Neural cell (in vitro differentiated cells): ENCODE results near the gene SS18L1. TPM values are rescaled to one million over a fixed set of nuclear protein-coding genes. Genes with fewer than 3 reads are reported as not detected.
A peak's percentile ranks its signal among the peaks of the same experiment; 100 is the strongest.

Experiments
- H2AFZ ChIP-seq: fragments of 200-600, 300-800 bp; sonication (generic), shearing (Covaris generic); 2 replicates; pipeline ENCODE4 v1.6.0; 2014; ENCODE audit warnings: low read depth, mild to moderate bottlenecking, antibody characterized with exemption, low read length, moderate library complexity
- H3F3A ChIP-seq: fragments of 200-600 bp; shearing (Covaris generic); 2 replicates; pipeline ENCODE4 v1.6.1; 2016; ENCODE audit warnings: mild to moderate bottlenecking, moderate library complexity, mixed read lengths, antibody characterized with exemption, low read length; ENCODE audit not compliant: insufficient read depth, poor library complexity, severe bottlenecking
- H3K27ac ChIP-seq: fragments of 200-600, 300-800 bp; sonication (generic), shearing (Covaris generic); 2 replicates; pipeline ENCODE4 v1.5.1; 2014; ENCODE audit warnings: mild to moderate bottlenecking, low read length, moderate library complexity
- H3K27me3 ChIP-seq: fragments of 300-800, 200-600 bp; sonication (generic), shearing (Covaris generic); 2 replicates; pipeline ENCODE4 v1.6.0; 2014; ENCODE audit warnings: mild to moderate bottlenecking, low read depth, low read length, moderate library complexity; ENCODE audit not compliant: insufficient read depth
- H3K36me3 ChIP-seq: fragments of 300-800, 200-600 bp; sonication (generic), shearing (Covaris generic); 2 replicates; pipeline ENCODE4 v1.5.1; 2014; ENCODE audit warnings: mild to moderate bottlenecking, antibody characterized with exemption, low read length, moderate library complexity; ENCODE audit not compliant: insufficient read depth
- H3K4me2 ChIP-seq: fragments of 300-800, 200-600 bp; sonication (generic), shearing (Covaris generic); 2 replicates; pipeline ENCODE4 v1.6.0; 2014; ENCODE audit warnings: mild to moderate bottlenecking, low read length
- H3K4me3 ChIP-seq: fragments of 300-800, 200-600 bp; sonication (generic), shearing (Covaris generic); 2 replicates; pipeline ENCODE4 v1.5.1; 2014; ENCODE audit warnings: mild to moderate bottlenecking, low read length, moderate library complexity
- H3K79me2 ChIP-seq: fragments of 200-600 bp; shearing (Covaris generic); replicated peaks from 2 replicates; pipeline ENCODE4 v1.6.0; 2014; ENCODE audit warnings: mild to moderate bottlenecking, low read length, moderate library complexity; ENCODE audit not compliant: insufficient read depth
- H3K9ac ChIP-seq: fragments of 300-800, 200-600 bp; sonication (generic), shearing (Covaris generic); 2 replicates; pipeline ENCODE4 v1.6.1; 2016; ENCODE audit warnings: mild to moderate bottlenecking, low read length, mixed read lengths
- H3K9me2 ChIP-seq: fragments of 200-600 bp; shearing (Covaris generic); 2 replicates; pipeline ENCODE4 v1.6.1; 2016; ENCODE audit warnings: mild to moderate bottlenecking, low read length, mixed read lengths; ENCODE audit not compliant: insufficient read depth
- H3K9me3 ChIP-seq: fragments of 200-600, 300-800 bp; sonication (generic), shearing (Covaris generic); 2 replicates; pipeline ENCODE4 v1.6.1; 2016; ENCODE audit warnings: mild to moderate bottlenecking, mixed run types, low read length, moderate library complexity, mixed read lengths
- H4K20me1 ChIP-seq: fragments of 200-600 bp; shearing (Covaris generic); 2 replicates; pipeline ENCODE4 v1.6.1; 2016; ENCODE audit warnings: mild to moderate bottlenecking, mixed run types; ENCODE audit not compliant: insufficient read depth
- EP300 ChIP-seq: fragments of 450-650 bp; conservative IDR thresholded peaks from 2 replicates; pipeline ENCODE4 v1.6.1; 2014; ENCODE audit warnings: antibody characterized with exemption, mild to moderate bottlenecking, moderate library complexity; ENCODE audit not compliant: poor library complexity, severe bottlenecking
- EZH2 ChIP-seq: fragments of 200-600, 300-800 bp; shearing (Covaris generic), sonication (generic); IDR thresholded peaks from 2 replicates; pipeline ENCODE4 v1.6.1; 2014; ENCODE audit warnings: antibody characterized with exemption, low read length, borderline replicate concordance, mild to moderate bottlenecking; ENCODE audit not compliant: insufficient read depth, poor library complexity, severe bottlenecking
- MXI1 ChIP-seq: fragments of 450-650 bp; conservative IDR thresholded peaks from 2 replicates; pipeline ENCODE4 v1.6.1; 2014; ENCODE audit warnings: antibody characterized with exemption, mild to moderate bottlenecking; ENCODE audit not compliant: poor library complexity, severe bottlenecking
- POLR2AphosphoS5 ChIP-seq: IDR thresholded peaks from 2 replicates; pipeline ENCODE4 v1.6.1; 2012
- RAD21 ChIP-seq: fragments of 450-650 bp; conservative IDR thresholded peaks from 2 replicates; pipeline ENCODE4 v1.6.1; 2014; ENCODE audit warnings: antibody characterized with exemption, mild to moderate bottlenecking, moderate library complexity
- SMC3 ChIP-seq: fragments of 450-650 bp; conservative IDR thresholded peaks from 2 replicates; pipeline ENCODE4 v1.6.1; 2014; ENCODE audit warnings: antibody characterized with exemption, mild to moderate bottlenecking, moderate library complexity; ENCODE audit not compliant: poor library complexity
- TAF1 ChIP-seq: IDR thresholded peaks from 2 replicates; pipeline ENCODE4 v1.6.1; 2012; ENCODE audit warnings: low read depth
- polyA plus RNA-seq: library from polyadenylated mRNA; depleted of rRNA; stranded (reverse); fragments of >200 nt; gene quantifications from 2 replicates; pipeline ENCODE4 v1.2.3, GENCODE V29; 2014
- TF ChIP-seq, protein P1 (sequence below): fragments of 450-650 bp; IDR thresholded peaks from 2 replicates; pipeline ENCODE4 v1.5.1; 2014; ENCODE audit warnings: antibody characterized with exemption, mild to moderate bottlenecking, moderate library complexity; ENCODE audit not compliant: poor library complexity, severe bottlenecking
- TF ChIP-seq, protein P2 (sequence below): IDR thresholded peaks from 2 replicates; pipeline ENCODE4 v1.6.1; 2012; ENCODE audit warnings: borderline replicate concordance

SS18L1 gene
- polyA plus RNA-seq, 1 donor from 2014 or later, result 117 TPM

DNA sequence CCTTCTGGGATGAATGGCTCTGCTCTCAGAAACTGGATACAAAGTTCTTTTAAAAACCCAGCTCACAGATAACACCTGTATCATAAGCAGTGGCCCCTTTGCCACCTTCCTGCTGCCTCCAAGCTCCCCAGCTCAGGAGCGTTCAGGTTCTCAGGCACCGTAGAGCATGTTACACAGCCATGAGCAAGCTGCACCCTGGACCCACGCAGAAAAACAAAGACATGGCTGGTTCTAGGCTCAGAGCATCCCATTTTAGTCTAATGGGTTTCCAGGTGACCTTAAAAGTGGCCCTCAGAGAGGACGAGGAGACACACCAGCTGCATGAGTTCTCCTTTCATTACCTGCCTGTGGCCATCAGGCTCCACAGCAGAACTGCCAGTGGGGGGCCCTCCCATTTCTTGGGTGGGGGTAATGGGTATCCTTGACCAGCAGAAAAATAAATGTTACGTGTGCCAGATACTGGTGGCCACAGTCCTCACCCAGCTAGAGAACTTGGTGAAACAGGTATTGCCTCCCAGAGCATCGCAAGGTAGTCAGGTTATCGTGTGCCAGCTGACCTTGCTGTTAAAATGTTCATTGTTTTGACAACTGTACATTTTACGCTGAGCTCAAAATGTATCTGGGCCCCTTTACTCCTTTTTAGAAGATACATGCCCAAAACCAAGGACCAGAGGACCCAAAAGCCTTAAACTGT, 7.8 kb upstream of the SS18L1 start:
- Histone ChIP-seq H3K79me2 (peaks cover 20% of the 10 kb centered on the region), H3K9me3 (no peaks in the 10 kb centered on the region), H3K36me3 (peaks cover 10% of the 10 kb centered on the region), H2AFZ (no peak overlapping the region), H3K4me2 (no peak overlapping the region), H3K9ac (no peak overlapping the region), H3K4me3 (no peak overlapping the region), H3F3A (peaks cover 3% of the 10 kb centered on the region), H3K27ac (no peak overlapping the region), H4K20me1 (peaks cover 36% of the 10 kb centered on the region), H3K9me2 (no peaks in the 10 kb centered on the region), H3K27me3 (no peaks in the 10 kb centered on the region)
- TF ChIP-seq TAF1, result no peak
- TF ChIP-seq POLR2AphosphoS5, result peak; percentile 5

DNA sequence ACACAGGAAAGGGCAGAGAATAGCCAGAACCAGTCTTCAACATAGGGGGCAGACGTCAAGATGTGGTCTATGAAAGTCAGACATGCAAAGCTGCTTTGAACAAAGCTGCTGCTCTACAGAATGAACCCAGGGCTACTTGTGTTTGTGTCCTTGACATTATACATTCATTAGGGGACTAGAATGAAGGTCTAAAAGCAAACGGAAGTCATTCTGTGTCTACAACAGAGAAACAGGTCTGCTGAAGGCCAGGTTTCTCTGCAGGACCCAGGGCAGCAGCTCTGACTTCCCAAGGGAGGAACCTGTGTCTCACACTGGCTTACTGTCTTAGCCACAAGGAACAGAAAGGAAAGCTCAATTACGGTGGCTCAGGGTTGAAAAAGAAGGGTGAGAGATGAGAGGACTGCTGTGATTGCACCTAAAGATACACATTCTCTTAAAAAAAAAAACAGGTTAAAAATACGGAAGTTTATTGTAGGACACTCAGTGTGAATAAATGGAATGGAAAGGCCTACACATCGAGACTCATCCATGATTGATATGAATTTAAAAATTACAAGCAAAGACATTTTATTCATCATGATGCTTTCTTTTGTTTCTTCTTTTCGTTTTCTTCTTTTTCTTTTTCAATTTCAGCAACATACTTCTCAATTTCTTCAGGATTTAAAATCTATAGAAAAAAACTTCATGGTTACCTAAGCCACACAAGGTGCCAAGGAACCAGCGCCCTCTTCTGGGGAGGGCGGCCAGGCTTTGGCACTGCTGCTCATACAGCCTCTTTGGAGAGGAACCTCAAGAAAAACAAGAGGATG, 7.1 kb upstream of the SS18L1 start:
- TF ChIP-seq EZH2 (no peak), POLR2AphosphoS5 (peak; percentile 5), TAF1 (no peak), RAD21 (peak; percentile 73), SMC3 (peak; percentile 81), EP300 (no peak), MXI1 (no peak)
- TF ChIP-seq, protein P1, sequence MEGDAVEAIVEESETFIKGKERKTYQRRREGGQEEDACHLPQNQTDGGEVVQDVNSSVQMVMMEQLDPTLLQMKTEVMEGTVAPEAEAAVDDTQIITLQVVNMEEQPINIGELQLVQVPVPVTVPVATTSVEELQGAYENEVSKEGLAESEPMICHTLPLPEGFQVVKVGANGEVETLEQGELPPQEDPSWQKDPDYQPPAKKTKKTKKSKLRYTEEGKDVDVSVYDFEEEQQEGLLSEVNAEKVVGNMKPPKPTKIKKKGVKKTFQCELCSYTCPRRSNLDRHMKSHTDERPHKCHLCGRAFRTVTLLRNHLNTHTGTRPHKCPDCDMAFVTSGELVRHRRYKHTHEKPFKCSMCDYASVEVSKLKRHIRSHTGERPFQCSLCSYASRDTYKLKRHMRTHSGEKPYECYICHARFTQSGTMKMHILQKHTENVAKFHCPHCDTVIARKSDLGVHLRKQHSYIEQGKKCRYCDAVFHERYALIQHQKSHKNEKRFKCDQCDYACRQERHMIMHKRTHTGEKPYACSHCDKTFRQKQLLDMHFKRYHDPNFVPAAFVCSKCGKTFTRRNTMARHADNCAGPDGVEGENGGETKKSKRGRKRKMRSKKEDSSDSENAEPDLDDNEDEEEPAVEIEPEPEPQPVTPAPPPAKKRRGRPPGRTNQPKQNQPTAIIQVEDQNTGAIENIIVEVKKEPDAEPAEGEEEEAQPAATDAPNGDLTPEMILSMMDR, result peak; percentile 78
- TF ChIP-seq, protein P2, sequence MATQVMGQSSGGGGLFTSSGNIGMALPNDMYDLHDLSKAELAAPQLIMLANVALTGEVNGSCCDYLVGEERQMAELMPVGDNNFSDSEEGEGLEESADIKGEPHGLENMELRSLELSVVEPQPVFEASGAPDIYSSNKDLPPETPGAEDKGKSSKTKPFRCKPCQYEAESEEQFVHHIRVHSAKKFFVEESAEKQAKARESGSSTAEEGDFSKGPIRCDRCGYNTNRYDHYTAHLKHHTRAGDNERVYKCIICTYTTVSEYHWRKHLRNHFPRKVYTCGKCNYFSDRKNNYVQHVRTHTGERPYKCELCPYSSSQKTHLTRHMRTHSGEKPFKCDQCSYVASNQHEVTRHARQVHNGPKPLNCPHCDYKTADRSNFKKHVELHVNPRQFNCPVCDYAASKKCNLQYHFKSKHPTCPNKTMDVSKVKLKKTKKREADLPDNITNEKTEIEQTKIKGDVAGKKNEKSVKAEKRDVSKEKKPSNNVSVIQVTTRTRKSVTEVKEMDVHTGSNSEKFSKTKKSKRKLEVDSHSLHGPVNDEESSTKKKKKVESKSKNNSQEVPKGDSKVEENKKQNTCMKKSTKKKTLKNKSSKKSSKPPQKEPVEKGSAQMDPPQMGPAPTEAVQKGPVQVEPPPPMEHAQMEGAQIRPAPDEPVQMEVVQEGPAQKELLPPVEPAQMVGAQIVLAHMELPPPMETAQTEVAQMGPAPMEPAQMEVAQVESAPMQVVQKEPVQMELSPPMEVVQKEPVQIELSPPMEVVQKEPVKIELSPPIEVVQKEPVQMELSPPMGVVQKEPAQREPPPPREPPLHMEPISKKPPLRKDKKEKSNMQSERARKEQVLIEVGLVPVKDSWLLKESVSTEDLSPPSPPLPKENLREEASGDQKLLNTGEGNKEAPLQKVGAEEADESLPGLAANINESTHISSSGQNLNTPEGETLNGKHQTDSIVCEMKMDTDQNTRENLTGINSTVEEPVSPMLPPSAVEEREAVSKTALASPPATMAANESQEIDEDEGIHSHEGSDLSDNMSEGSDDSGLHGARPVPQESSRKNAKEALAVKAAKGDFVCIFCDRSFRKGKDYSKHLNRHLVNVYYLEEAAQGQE, result no peak
- H4K20me1 ChIP-seq, result peaks cover 40% of the 10 kb centered on the region

More for the DNA sequence above, 7.1 kb upstream of the SS18L1 start:
- Histone ChIP-seq H3F3A (peaks cover 3% of the 10 kb centered on the region), H3K36me3 (peaks cover 10% of the 10 kb centered on the region), H3K79me2 (peaks cover 27% of the 10 kb centered on the region), H3K27me3 (no peaks in the 10 kb centered on the region), H2AFZ (no peak overlapping the region), H3K9me3 (no peaks in the 10 kb centered on the region), H3K27ac (no peak overlapping the region), H3K9me2 (no peaks in the 10 kb centered on the region), H3K4me3 (no peak overlapping the region), H3K4me2 (no peak overlapping the region), H3K9ac (no peak overlapping the region)
